ENCODE measurements around the gene JUNB.

DNA sequence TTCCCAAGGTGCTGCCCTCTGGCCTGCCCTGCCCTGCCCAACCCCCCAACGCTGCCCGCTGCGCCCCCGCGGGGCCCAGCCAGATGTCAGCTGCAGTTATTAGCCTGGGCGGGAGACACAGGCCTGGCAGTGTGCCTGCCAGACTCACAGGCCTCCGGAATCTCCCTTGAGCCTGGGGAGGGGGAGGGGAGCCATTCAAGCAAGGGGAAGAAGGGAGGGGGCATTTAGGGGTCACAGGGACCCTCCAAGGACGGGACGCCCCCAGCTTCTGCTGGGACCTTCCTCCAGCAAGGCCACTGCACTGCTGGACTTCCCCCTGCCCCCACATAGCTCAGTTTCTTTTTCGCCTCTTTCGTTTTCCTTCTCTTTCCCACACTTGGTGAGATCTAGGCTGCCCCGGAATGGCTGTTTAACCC lies 2.6 kb upstream of the JUNB start:
- TF ChIP-seq, protein P1, sequence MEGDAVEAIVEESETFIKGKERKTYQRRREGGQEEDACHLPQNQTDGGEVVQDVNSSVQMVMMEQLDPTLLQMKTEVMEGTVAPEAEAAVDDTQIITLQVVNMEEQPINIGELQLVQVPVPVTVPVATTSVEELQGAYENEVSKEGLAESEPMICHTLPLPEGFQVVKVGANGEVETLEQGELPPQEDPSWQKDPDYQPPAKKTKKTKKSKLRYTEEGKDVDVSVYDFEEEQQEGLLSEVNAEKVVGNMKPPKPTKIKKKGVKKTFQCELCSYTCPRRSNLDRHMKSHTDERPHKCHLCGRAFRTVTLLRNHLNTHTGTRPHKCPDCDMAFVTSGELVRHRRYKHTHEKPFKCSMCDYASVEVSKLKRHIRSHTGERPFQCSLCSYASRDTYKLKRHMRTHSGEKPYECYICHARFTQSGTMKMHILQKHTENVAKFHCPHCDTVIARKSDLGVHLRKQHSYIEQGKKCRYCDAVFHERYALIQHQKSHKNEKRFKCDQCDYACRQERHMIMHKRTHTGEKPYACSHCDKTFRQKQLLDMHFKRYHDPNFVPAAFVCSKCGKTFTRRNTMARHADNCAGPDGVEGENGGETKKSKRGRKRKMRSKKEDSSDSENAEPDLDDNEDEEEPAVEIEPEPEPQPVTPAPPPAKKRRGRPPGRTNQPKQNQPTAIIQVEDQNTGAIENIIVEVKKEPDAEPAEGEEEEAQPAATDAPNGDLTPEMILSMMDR (IDR thresholded peaks at IDR 0.05) = no peak
- TF ChIP-seq EP300 (IDR thresholded peaks at IDR 0.05; ENCODE audit: low read depth) = no peak

Data from transverse colon (tissue), 3 donors.